GM18511 (cell line): ENCODE data around the gene RXRA.

Experiments used
- ATAC-seq: cut with Tn5 transposase; IDR thresholded peaks from one replicate; pipeline ENCODE4 v1.9.1; 2021; ENCODE audit warnings: mild to moderate bottlenecking, moderate library complexity; ENCODE audit not compliant: unreplicated experiment

Gene RXRA

GRCh38 chr9:134483361-134484184, 157.3 kb downstream of the RXRA start:
- no peak for ATAC-seq

GRCh38 chr9:134484479-134484878, 158.2 kb downstream of the RXRA start:
- no peak for ATAC-seq

- no peak for ATAC-seq
Observed at GRCh38 chr9:134485653-134486052, 159.4 kb downstream of the RXRA start.

- ATAC-seq: no peak
Observed at GRCh38 chr9:134486143-134486591, 159.9 kb downstream of the RXRA start.

GRCh38 chr9:134486596-134486995, 160.3 kb downstream of the RXRA start:
- ATAC-seq: no peak
